GM21737 (cell line): ENCODE results near the gene PPP1R16B.

Experiments used
- ATAC-seq: cut with Tn5 transposase; IDR thresholded peaks from one replicate; pipeline ENCODE4 v1.9.1; 2021; ENCODE audit warnings: mild to moderate bottlenecking, moderate library complexity; ENCODE audit not compliant: unreplicated experiment

The PPP1R16B gene

GRCh38 chr20:38825901-38826625 lies 20.6 kb downstream of the PPP1R16B start:
- no peak for ATAC-seq

GRCh38 chr20:38827770-38828281 lies 22.3 kb downstream of the PPP1R16B start:
- ATAC-seq = no peak

- no peak for ATAC-seq
These were observed 23.2 kb downstream of the PPP1R16B start for GRCh38 chr20:38828514-38829295.

GRCh38 chr20:38829296-38829875 lies 23.9 kb downstream of the PPP1R16B start:
- no peak for ATAC-seq

GRCh38 chr20:38830356-38830755 lies 24.9 kb downstream of the PPP1R16B start:
- no peak for ATAC-seq

GRCh38 chr20:38831049-38831691 lies 25.7 kb downstream of the PPP1R16B start:
- no peak for ATAC-seq

GRCh38 chr20:38831995-38832620 lies 26.6 kb downstream of the PPP1R16B start:
- ATAC-seq = no peak

GRCh38 chr20:38833154-38833856 lies 27.8 kb downstream of the PPP1R16B start:
- no peak for ATAC-seq

GRCh38 chr20:38833857-38834164 lies 28.3 kb downstream of the PPP1R16B start:
- no peak for ATAC-seq

GRCh38 chr20:38834868-38835267 lies 29.4 kb downstream of the PPP1R16B start:
- ATAC-seq = no peak

- ATAC-seq = no peak
These were observed 30.3 kb downstream of the PPP1R16B start for GRCh38 chr20:38835792-38836191.

GRCh38 chr20:38836991-38837390 lies 31.5 kb downstream of the PPP1R16B start:
- ATAC-seq = no peak

- no peak for ATAC-seq
These were observed 32.8 kb downstream of the PPP1R16B start for GRCh38 chr20:38838326-38838725.

- no peak for ATAC-seq
These were observed 34.1 kb downstream of the PPP1R16B start for GRCh38 chr20:38839563-38839962.

- no peak for ATAC-seq
These were observed 34.8 kb downstream of the PPP1R16B start for GRCh38 chr20:38840053-38840893.

GRCh38 chr20:38840894-38841470 lies 35.5 kb downstream of the PPP1R16B start:
- no peak for ATAC-seq

GRCh38 chr20:38841570-38841969 lies 36.1 kb downstream of the PPP1R16B start:
- ATAC-seq = no peak

GRCh38 chr20:38842026-38842425 lies 36.5 kb downstream of the PPP1R16B start:
- no peak for ATAC-seq

GRCh38 chr20:38842558-38842981 lies 37.1 kb downstream of the PPP1R16B start:
- ATAC-seq = peak; percentile 83
